Sigmoid colon (tissue), 3 donors: ENCODE measurements around the gene HSD17B2.

ENCODE experiments used
- POLR2A ChIP-seq, 2 donors: fragments of 450-650 bp; IDR thresholded peaks; one replicate each; pipeline ENCODE4 v1.6.1; 2016; ENCODE audit warnings: antibody characterized with exemption in 2 of 2, mild to moderate bottlenecking in 2 of 2, moderate library complexity in 2 of 2
- TF ChIP-seq, protein P1 (sequence below), 4 experiments: fragments of 450-650 bp in 3 of 4; fragments of 200-600 bp in 1 of 4; IDR thresholded peaks; one replicate each; pipeline ENCODE4 v1.5.1; 2016 to 2019; ENCODE audit warnings: antibody characterized with exemption in 4 of 4, mild to moderate bottlenecking in 3 of 4, moderate library complexity in 2 of 4

DNA sequence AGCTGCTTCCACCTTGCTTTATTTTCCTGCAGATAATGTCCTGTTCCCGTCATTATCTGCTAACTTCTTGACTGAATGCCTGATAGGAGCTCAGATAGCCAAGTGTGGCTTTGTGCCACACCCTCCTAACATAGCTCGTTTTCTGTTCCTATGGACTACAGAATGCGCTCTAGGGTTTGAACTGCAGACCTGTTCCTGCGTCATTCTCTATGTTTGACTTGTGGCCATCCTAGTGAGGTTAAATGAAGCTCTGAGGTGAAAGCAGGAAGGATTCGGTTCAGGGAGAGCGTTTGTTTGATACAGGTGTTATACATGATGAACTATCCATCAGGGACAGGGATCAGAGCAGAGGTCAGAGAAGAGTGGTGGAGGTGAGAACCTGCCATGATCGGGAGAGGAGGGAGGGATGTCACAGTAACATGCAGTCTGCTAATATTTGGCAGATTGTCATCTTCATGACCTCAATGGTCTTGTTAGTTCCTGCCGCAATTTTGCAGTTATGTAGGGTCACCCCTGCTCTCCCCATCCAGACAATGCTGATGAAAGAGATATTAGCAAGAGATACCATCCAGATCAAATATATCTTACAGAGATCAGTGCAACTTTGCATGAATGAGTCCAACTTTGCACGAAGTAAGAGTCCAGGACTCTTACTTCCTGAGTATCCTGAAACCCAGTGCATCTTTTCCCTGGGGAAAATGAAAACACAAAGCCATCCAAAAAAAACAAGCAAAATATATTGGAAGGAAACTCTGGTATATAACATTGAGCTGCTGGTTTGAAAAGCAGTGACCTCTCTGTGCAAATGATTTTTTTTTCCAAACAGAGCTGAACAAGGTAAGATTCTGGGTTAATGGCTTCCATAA is 102.1 kb downstream of the HSD17B2 start:
- TF ChIP-seq POLR2A (IDR thresholded peaks at IDR 0.05), result no peak
- TF ChIP-seq, protein P1, sequence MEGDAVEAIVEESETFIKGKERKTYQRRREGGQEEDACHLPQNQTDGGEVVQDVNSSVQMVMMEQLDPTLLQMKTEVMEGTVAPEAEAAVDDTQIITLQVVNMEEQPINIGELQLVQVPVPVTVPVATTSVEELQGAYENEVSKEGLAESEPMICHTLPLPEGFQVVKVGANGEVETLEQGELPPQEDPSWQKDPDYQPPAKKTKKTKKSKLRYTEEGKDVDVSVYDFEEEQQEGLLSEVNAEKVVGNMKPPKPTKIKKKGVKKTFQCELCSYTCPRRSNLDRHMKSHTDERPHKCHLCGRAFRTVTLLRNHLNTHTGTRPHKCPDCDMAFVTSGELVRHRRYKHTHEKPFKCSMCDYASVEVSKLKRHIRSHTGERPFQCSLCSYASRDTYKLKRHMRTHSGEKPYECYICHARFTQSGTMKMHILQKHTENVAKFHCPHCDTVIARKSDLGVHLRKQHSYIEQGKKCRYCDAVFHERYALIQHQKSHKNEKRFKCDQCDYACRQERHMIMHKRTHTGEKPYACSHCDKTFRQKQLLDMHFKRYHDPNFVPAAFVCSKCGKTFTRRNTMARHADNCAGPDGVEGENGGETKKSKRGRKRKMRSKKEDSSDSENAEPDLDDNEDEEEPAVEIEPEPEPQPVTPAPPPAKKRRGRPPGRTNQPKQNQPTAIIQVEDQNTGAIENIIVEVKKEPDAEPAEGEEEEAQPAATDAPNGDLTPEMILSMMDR (IDR thresholded peaks at IDR 0.05), result no peak
